Activated effector memory CD4-positive, alpha-beta T cell treated with anti-CD3 and anti-CD28 coated beads, Interleukin-2, amount 50 U/mL, for 16 hours (primary cell): Measurements from ENCODE around the gene TUFT1.
A peak's percentile ranks its signal among the peaks of the same experiment; 100 is the strongest.
"Not testable (repeated sequence)": the region's sequence is repeated elsewhere in the genome, so short reads cannot be mapped to it uniquely, and the experiment has no call there.

ENCODE experiments used
- DNase-seq: peaks from one replicate; pipeline ENCODE4 v3.0.0-alpha.2; 2020

The TUFT1 gene

DNA sequence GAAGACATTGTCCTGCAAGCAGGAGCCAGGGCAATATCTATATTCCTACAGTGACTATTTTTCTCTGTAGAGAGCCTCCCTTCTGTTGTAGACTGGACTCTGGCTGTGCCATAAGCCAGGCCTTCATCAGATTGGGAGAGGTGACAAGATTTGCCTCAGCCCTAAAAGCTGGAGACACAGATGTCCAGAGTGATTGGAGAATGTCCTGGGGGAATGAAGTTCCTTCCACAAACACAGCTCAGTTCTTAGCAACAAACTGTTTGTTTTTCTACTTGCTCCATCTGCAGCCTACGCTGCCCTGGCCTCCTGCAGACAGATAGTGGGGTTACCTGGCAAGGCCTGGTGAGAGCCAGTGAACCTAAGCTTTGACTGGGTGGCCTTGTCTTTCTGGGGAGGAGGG lies 41.8 kb downstream of the TUFT1 start:
- no peak for DNase-seq

DNA sequence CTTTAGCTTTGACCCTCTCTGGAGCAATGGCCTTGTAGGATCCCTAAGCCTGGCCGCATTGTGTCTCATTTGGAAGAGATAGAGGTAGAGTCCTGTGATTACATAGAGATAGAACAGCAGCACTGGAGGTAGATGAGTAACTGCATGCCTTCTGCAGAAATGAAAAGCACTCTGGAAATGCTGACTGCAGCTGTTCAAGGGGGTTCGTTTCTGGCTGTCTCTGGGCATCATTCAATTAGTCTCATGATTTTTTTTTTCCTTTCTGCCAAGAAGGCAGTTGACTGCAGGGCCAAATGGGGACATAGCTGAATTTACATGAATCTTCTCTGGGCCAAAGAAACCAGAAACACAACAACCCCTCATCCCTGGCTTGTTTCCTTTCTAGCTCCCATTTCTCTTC lies 43.7 kb downstream of the TUFT1 start:
- no peak for DNase-seq

DNA sequence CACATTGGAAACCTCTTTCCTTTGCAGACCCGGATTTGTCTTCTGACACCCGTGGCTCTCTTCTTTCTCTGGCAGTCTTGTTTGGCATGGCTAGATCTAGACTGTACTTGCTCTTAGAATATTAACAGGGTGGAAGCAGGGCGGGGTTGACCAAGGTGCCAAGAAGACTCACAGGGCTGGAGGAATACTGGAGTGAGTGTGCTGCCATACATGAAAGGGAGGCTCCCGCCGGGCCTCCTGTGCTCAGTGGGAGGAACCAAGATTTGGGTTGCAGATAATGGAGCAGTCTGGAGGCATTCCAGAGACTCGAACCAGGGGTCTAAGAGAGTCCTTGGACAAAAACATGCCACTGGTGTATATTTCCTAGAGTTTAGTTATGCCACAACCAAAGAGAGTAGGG lies 44.2 kb downstream of the TUFT1 start:
- DNase-seq: no peak

DNA sequence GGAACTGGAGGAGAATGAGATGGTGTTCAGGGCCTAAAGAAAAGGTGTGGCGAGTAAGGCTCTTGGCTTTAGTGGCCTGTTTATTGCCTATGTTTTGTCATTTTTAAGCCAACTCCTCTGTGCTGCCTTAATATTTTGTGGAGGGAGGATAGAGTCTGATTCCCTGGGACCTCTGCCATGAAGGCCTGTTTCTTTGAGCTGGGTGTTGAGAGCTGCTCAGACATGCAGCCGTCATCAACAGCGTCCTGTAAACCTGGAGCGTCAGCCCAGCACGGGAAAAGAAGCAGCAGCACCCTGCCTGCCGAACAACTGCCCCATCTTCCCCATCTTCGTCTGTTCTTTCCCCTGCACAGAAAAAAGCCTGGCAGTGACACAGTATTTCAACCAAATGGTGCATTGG lies 44.7 kb downstream of the TUFT1 start:
- no peak for DNase-seq

DNA sequence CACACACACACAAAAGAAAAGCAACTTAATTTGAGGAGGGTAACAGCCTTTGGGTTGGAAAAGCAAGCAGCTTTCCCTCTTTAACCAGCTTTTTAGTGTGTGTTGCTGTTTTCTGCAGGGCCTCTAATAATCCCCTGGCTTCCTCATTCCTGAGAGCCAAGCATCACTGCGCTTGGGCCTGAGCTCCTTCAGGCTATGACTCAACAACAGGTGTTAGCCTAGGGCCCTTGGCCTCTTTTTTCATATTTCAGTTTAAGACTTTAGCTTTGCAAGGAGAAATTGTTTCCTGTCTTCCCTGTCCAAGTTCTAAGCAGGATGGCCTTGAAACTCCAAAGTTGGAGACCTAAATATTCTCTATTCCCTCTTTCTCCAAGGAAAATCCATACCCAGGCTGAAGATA lies 45.5 kb downstream of the TUFT1 start:
- no peak for DNase-seq

DNA sequence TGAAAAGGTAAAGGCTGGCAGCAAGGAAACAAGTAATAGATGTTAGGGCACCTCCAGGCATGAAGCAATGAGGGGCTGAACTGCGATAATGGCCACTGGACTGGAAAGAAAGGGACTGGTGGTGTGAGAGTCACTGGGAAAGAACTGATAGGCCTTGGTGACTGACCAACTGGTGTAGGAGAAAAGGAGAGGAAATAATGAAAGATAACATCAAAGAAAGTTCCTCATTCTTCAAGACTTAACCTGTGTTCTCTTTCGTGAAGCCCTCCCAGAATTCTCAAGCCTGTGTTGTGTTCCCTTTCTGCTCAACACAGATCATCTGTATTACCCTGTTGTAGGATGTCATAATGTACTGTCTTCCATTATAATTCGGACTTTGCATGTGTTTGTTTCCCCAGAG lies 50.9 kb downstream of the TUFT1 start:
- no peak for DNase-seq

DNA sequence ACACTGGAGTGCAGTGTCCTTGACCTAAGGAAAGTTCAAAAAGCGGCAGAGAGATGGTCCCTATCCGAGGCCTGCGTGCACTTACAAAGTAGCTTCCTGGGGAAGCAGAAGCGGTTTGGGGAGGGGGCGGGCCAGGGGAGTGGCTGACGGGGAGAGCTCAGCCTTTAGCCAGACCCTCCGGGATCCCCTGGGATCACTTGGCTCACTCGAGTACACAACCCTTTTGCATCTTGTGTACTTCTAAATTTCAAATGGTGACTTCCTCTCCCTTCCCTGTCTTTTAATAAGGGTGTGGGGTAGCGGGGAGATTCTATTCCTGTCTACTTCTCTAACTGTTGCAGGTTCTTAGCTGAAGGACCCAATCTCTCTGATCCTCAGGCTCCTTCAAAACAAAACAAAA lies 53.6 kb downstream of the TUFT1 start:
- no peak for DNase-seq

DNA sequence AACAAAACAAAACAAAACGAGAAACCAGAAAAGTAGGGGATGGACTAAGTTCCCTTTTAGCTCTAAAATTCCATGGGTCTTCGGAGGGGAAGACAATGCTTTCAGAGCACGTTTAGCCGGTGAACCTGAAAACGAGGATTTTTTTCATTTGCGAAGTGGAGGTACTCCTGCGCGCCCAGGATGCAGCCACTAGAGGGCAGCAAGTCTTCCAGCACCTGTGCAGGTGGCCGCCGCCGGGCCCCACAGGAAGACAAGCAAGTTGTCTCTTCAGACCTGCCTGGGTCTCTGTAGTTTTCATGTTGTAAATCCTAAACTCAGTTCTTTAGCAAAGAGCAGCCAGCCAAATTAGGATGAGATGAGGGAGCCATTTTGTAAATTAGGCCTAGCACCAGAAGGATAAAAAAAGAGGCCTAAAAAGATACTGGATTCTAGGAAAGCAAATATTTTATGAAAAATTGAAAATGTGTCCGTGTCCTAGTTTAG lies 54.1 kb downstream of the TUFT1 start:
- DNase-seq: peak; percentile 94

GRCh38 chr1:151596166-151596953 lies 56.3 kb downstream of the TUFT1 start:
- DNase-seq: no peak

DNA sequence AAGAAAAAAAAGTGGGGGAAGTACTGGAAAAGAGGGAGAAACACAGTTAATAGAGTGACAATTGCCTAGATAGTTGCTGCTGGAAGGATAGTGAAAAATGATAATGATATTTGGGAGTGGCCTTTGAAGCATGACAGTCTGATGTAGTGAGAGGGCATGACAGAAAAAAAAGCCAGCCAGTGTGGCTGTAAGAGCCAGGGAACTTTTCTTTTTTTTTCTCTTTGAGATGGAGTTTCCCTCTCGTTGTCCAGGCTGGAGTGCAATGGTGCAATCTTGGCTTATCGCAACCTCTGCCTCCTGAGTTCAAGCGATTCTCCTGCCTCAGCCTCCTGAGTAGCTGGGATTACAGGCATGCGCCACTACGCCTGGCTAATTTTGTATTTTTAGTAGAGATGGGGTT lies 62.4 kb downstream of the TUFT1 start:
- not testable (repeated sequence) for DNase-seq

- DNase-seq: no peak
These were observed 64.2 kb downstream of the TUFT1 start for GRCh38 chr1:151604291-151604690.

- DNase-seq: no peak
These were observed 66.3 kb downstream of the TUFT1 start for GRCh38 chr1:151606384-151606783.

GRCh38 chr1:151606857-151607256 lies 66.7 kb downstream of the TUFT1 start:
- no peak for DNase-seq

- no peak for DNase-seq
These were observed 70.0 kb downstream of the TUFT1 start for GRCh38 chr1:151610142-151610541.

GRCh38 chr1:151611288-151611790 lies 71.2 kb downstream of the TUFT1 start:
- no peak for DNase-seq

- DNase-seq: peak; percentile 94
These were observed 71.9 kb downstream of the TUFT1 start, which contains the start of gene SNX27 for GRCh38 chr1:151611832-151612500. Gene SNX27, plus strand, starts transcription at chr1:151612050. Its CDS starts 152 bp downstream, at chr1:151612202.

DNA sequence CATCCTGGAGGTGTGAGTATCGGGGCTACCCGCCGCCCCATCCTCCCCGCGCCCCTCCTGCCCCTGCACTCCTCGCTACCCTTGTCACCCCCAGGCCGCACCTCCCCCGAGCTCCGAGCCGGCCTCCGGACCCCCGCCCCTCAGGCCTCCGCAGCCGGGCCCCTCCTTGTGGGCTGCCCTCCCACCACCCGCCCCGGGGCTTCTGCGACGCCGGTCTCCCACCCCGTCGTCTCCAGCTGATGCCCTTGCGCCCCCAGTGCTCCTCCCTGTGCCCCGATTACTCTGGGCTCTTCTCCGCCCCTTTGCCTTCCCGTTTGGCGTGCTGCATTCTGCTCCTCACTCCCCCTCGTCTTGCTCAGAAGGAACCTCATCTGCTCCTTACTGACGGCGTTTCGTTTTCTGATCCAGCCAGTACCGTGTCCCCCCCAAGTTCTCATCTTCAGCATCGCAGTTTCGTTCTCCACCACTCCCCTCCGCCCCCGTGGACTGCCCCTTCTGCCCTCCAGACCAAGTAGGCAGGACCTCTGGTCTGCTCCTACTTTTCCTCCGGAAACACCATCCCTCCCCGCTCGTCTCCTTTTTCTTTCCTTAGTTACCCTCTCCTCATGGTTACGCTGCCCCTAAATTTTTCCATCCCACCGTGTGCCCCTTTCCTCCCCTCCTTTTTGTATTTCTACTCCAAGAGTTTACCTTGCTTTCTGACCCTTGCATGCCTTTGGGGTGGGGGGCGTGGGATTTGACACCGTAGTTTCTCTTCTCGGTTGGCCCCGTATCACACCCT lies 72.6 kb downstream of the TUFT1 start:
- no peak for DNase-seq

DNA sequence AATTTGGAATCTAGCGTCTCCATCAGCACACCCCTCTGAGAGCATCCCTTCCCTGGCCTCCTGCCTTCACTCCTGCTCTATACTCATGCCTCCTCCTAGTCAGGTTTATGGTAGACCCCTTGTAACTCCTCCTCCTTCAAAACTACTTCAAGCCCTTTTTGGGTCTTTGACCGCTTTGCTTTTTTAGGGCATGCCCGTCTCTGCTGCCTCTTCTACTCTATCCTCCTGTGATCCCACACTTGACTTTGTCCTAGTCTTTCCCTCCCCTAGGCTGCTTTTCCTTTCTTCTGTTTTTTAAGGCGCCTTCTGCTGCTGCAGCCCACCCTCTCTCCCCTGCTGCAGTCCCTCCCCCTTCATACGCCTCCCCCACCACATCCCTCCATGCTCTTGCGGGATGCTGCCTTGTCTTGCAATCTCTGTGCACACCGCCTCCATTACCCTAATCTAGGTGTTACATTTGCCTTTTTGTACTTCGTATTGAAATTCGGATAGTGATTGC lies 73.2 kb downstream of the TUFT1 start:
- no peak for DNase-seq

- DNase-seq: no peak
These were observed 75.8 kb downstream of the TUFT1 start for GRCh38 chr1:151615711-151616504.

DNA sequence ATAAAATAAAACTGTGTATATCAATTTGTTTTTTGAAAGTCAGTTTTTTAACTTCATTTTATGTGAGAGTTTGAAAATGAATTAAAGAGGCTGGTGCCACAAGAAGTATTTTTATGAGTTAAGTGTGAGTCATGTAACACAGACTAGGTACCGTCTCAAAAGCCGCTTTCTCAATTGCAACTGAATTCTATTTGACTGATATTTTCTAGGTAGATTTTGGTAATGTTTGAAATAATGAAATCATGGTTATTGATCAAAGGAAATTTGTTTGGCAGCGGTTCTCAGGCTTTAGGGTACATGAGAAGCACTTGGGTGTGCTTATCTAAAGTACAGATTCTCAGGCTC lies 76.4 kb downstream of the TUFT1 start:
- DNase-seq: no peak

DNA sequence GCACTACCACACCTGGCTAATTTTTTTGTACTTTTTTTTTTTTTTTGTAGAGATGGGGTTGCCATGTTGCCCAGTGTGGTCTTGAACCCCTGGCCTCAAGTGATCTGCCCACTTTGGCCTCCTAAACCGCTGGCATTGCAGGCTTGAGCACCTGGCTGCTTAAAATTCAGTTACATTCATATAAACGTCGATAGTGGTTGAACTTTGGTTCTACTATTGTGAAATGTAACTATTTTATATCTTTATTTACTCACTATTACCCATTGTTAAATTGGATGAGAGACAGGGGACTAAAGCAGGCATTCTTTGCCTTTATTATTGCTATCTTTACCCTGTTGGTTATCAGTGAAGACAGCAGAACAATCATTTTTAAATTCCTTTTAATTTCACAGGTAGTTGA lies 77.9 kb downstream of the TUFT1 start:
- DNase-seq: no peak

DNA sequence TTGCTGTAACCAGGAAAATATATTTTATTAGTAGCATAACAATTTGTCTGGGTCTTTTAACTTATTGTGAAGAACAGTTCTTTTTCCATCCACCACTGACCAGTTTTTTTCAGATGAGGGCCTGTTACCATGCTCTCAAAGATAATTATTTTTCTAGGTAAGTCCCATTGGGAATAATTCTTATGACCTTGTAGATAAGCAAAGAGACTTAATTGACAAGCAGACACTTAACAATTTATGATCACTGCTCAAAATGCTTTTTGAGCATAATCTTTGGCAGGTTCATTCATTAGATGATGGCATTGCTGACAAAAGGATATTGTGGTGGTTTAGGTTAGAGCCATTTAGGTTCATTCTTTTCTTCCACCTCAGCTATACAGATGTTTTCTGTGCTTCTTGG lies 78.4 kb downstream of the TUFT1 start:
- no peak for DNase-seq
